K562 (cell line): ENCODE results near the gene PRAC2. TPM values are rescaled to one million over a fixed set of nuclear protein-coding genes. Genes with fewer than 3 reads are reported as not detected.

ENCODE experiments used
- ATAC-seq: fragments of 200-7000 bp; cut with Tn5 transposase; 3 replicates; pipeline ENCODE4 v1.9.1; 2020; ENCODE audit warnings: moderate library complexity
- BruUV-seq: library from RNA; stranded (reverse); fragments of 400-500 nt; replicated peaks from 2 replicates; lab custom pipeline; 2021; lab: Mats Ljungman, UMichigan
- CTCF ChIA-PET: fragments of 300-600 bp; formaldehyde crosslinking; extraction: SDS; loops from one replicate; lab custom pipeline; 2021; ENCODE audit warnings: low intra/inter-chr PET ratio; lab: Yijun Ruan, JAX
- POLR2A ChIA-PET: fragments of 300-600, 350-650 bp; sonication (Branson Sonifier 250); formaldehyde crosslinking; extraction: SDS; loops from one replicate; lab custom pipeline; 2021; ENCODE audit warnings: antibody characterized with exemption, inconsistent platforms; lab: Yijun Ruan, JAX
- DNase-seq, 4 experiments: peaks; one replicate each; pipeline versions ENCODE4 v3.0.0 to v3.0.0-alpha.2; 2011 to 2018; ENCODE audit warnings: low spot score in 3 of 4, mixed read lengths in 3 of 4; ENCODE audit errors: extremely low read depth in 1 of 4
- FAIRE-seq: peaks from 2 replicates; lab custom pipeline; 2011; peaks lifted over from hg19 to GRCh38; lab: Jason Lieb, UNC
- H2AFZ ChIP-seq: 2 replicates; pipeline ENCODE4 v1.6.0; 2011; ENCODE audit warnings: low read depth, low read length, control low read depth, inconsistent platforms
- H3K27ac ChIP-seq: fragments of 200-600 bp; 3 replicates; pipeline ENCODE4 v1.8.0; 2011; ENCODE audit warnings: low read depth, mild to moderate bottlenecking, control low read depth, inconsistent platforms, low read length, moderate library complexity, mixed read lengths; ENCODE audit errors: extremely low read depth
- H3K27me3 ChIP-seq, 2 experiments: fragments of 300-600 bp in 1 of 2; 2 replicates in 1 of 2; 3 replicates in 1 of 2; pipeline versions ENCODE4 v1.6.0 to v1.8.0; 2011; ENCODE audit warnings: inconsistent platforms in 2 of 2, low read length in 2 of 2, mild to moderate bottlenecking in 1 of 2, mixed read lengths in 1 of 2, moderate library complexity in 1 of 2; ENCODE audit not compliant: control insufficient read depth in 2 of 2, insufficient read depth in 2 of 2
- H3K36me3 ChIP-seq: fragments of 300-600 bp; 3 replicates; pipeline ENCODE4 v1.8.0; 2011; ENCODE audit warnings: mild to moderate bottlenecking, low read length, inconsistent platforms; ENCODE audit not compliant: control insufficient read depth, insufficient read depth
- H3K4me1 ChIP-seq, 2 experiments: fragments of 200-600 bp in 1 of 2; replicated peaks in 1 of 2; 2 replicates in 1 of 2; 3 replicates in 1 of 2; pipeline versions ENCODE4 v1.5.1 to v1.8.0; 2011; ENCODE audit warnings: inconsistent platforms in 2 of 2, low read length in 2 of 2, mild to moderate bottlenecking in 1 of 2, mixed read lengths in 1 of 2, moderate library complexity in 1 of 2; ENCODE audit not compliant: control insufficient read depth in 2 of 2, insufficient read depth in 2 of 2
- H3K4me2 ChIP-seq: 2 replicates; pipeline ENCODE4 v1.6.1; 2011; ENCODE audit warnings: low read length, control low read depth, inconsistent platforms, mixed read lengths; ENCODE audit not compliant: insufficient read depth
- H3K4me3 ChIP-seq: fragments of 200-600 bp; sonication (generic), shearing (Covaris generic); 2 replicates; pipeline ENCODE4 v1.5.1; 2016; ENCODE audit warnings: control low read depth, inconsistent platforms
- H3K79me2 ChIP-seq: fragments of 200-600 bp; 3 replicates; pipeline ENCODE4 v1.8.0; 2011; ENCODE audit warnings: low read length, inconsistent platforms; ENCODE audit not compliant: control insufficient read depth, insufficient read depth
- H3K9ac ChIP-seq, 2 experiments: 2 replicates each; pipeline versions ENCODE4 v1.6.0 to v1.6.1; 2011; ENCODE audit warnings: low read depth in 2 of 2, low read length in 2 of 2, control low read depth in 1 of 2, inconsistent platforms in 1 of 2, mild to moderate bottlenecking in 1 of 2, mixed read lengths in 1 of 2; ENCODE audit not compliant: insufficient read depth in 1 of 2
- H3K9me1 ChIP-seq: one replicate; pipeline ENCODE4 v1.6.0; 2011; ENCODE audit warnings: inconsistent platforms, mild to moderate bottlenecking, low read length, moderate library complexity; ENCODE audit not compliant: control insufficient read depth, insufficient read depth
- H3K9me3 ChIP-seq: replicated peaks from 2 replicates; pipeline ENCODE4 v1.5.1; 2011; ENCODE audit warnings: low read depth, low read length, inconsistent platforms; ENCODE audit not compliant: control insufficient read depth, insufficient read depth
- H4K20me1 ChIP-seq: replicated peaks from 2 replicates; pipeline ENCODE4 v1.6.1; 2011; ENCODE audit warnings: low read length, inconsistent platforms, mixed read lengths; ENCODE audit not compliant: control insufficient read depth, insufficient read depth
- CCAR2 ChIP-seq: fragments of 200-400 bp; formaldehyde crosslinking; IDR thresholded peaks from 2 replicates; pipeline ENCODE4 v1.6.1; 2017; ENCODE audit warnings: mild to moderate bottlenecking, low read depth, low read length
- E2F8 ChIP-seq: fragments of 450-650 bp; IDR thresholded peaks from 2 replicates; pipeline ENCODE4 v1.7.1; 2018; ENCODE audit warnings: mild to moderate bottlenecking, low read depth; ENCODE audit not compliant: partially characterized antibody
- KDM5B ChIP-seq: fragments of 200-600 bp; sonication (generic); IDR thresholded peaks from 2 replicates; pipeline ENCODE4 v1.6.1; 2012; ENCODE audit warnings: low read depth, mild to moderate bottlenecking, moderate library complexity, low read length, control low read depth, inconsistent platforms; ENCODE audit not compliant: insufficient replicate concordance
- MECOM ChIP-seq: fragments of 250-450 bp; sonication (Bioruptor Pico); IDR thresholded peaks from 2 replicates; pipeline ENCODE4 v1.8.0; 2022; ENCODE audit warnings: inconsistent platforms
- MTF1 ChIP-seq: fragments of 250-450 bp; sonication (Bioruptor Pico); IDR thresholded peaks from 2 replicates; pipeline ENCODE4 v1.9.0; 2021; ENCODE audit warnings: moderate library complexity, mild to moderate bottlenecking, inconsistent platforms, borderline replicate concordance
- SLC30A9 ChIP-seq: fragments of 250-450 bp; sonication (Bioruptor Pico); IDR thresholded peaks from 2 replicates; pipeline ENCODE4 v1.8.0; 2022; ENCODE audit warnings: mild to moderate bottlenecking, moderate library complexity
- SMARCB1 ChIP-seq: IDR thresholded peaks from 2 replicates; pipeline ENCODE4 v1.6.1; 2011; ENCODE audit warnings: improper control_type of control experiment, low read depth; ENCODE audit not compliant: insufficient read length
- SRSF3 ChIP-seq: fragments of 200-400 bp; formaldehyde crosslinking; IDR thresholded peaks from 2 replicates; pipeline ENCODE4 v1.6.1; 2016; ENCODE audit warnings: mild to moderate bottlenecking, low read length, moderate library complexity; ENCODE audit not compliant: insufficient read depth
- ZNF174 ChIP-seq: fragments of 250-450 bp; sonication (Bioruptor Pico); IDR thresholded peaks from 2 replicates; pipeline ENCODE4 v1.4.0; 2020; ENCODE audit warnings: mild to moderate bottlenecking
- ZNF41 ChIP-seq: fragments of 250-450 bp; sonication (Bioruptor Pico); conservative IDR thresholded peaks from 2 replicates; pipeline ENCODE4 v1.4.0; 2020; ENCODE audit warnings: mild to moderate bottlenecking
- WGBS: fragments of 100-300 bp; shearing (Covaris generic); methylation state at CpG from one replicate; pipeline ENCODE4 v1.1.6; 2016; ENCODE audit warnings: low coverage, mixed read lengths; ENCODE audit not compliant: insufficient coverage; ENCODE audit errors: missing lambda C conversion rate; 5-methylcytosine and 5-hydroxymethylcytosine counted together
- in situ Hi-C: fragments of 300-500 bp; cut with MboI; formaldehyde crosslinking; loops from 4 replicates; pipeline ENCODE4 v1.15.0; 2018; ENCODE audit warnings: inconsistent platforms, mixed read lengths
- intact Hi-C: fragments of 100-400 bp; cut with micrococcal nuclease; formaldehyde crosslinking; loops from 2 replicates; pipeline ENCODE4 v1.14.2; 2022
- polyA plus RNA-seq, 8 experiments: library from polyadenylated mRNA; depleted of rRNA in 4 of 8; stranded (reverse) in 5 of 8; unstranded in 3 of 8; fragments of >200 nt; fragmentation: Nextera tagmentation in 2 of 8; fragmentation: Illumina TruSeq in 1 of 8; extraction: Ambion mirVana in 2 of 8; extraction: Trizol in 1 of 8; gene quantifications; 2 replicates each; pipeline versions ENCODE4 v1.2.1 to v1.2.3, GENCODE V29; 2011 to 2014; ENCODE audit warnings: inconsistent platforms in 1 of 8, missing spikeins in 1 of 8
- total RNA-seq, 7 experiments: library from RNA; depleted of rRNA in 6 of 7; stranded (reverse); fragments of >200 nt in 6 of 7; fragmentation: Illumina TruSeq in 2 of 7; extraction: Trizol in 2 of 7; gene quantifications; 2 replicates each; pipeline versions ENCODE4 v1.2.1 to v1.2.3, GENCODE V29; 2011 to 2021; ENCODE audit warnings: low replicate concordance in 1 of 7
- TF ChIP-seq, protein P1 (sequence below): fragments of 450-650 bp; IDR thresholded peaks from one replicate; pipeline ENCODE4 v1.6.1; 2018; ENCODE audit warnings: mild to moderate bottlenecking, moderate library complexity; ENCODE audit not compliant: partially characterized antibody
- TF ChIP-seq, protein P2 (sequence below), 2 experiments: fragments of 450-650 bp in 1 of 2; sonication (generic) in 1 of 2; formaldehyde crosslinking; conservative IDR thresholded peaks; 2 replicates each; pipeline versions ENCODE4 v1.4.0 to v1.8.1; 2020 to 2022; ENCODE audit warnings: mild to moderate bottlenecking in 1 of 2, missing genetic modification reagents in 1 of 2
- TF ChIP-seq, protein P3 (sequence below): sonication (generic); formaldehyde crosslinking; IDR thresholded peaks from 2 replicates; pipeline ENCODE4 v1.5.0; 2020; ENCODE audit warnings: missing genetic modification reagents

Gene PRAC2
- total and polyA plus RNA-seq, 9 of the 15 experiments (the other 6 are each of a cell fraction or from before 2014, with no cell fraction given), result not detected

- TF ChIP-seq E2F8 (no peak), MECOM (CRISPR knock-in tag) (no peak)
- TF ChIP-seq, protein P1, sequence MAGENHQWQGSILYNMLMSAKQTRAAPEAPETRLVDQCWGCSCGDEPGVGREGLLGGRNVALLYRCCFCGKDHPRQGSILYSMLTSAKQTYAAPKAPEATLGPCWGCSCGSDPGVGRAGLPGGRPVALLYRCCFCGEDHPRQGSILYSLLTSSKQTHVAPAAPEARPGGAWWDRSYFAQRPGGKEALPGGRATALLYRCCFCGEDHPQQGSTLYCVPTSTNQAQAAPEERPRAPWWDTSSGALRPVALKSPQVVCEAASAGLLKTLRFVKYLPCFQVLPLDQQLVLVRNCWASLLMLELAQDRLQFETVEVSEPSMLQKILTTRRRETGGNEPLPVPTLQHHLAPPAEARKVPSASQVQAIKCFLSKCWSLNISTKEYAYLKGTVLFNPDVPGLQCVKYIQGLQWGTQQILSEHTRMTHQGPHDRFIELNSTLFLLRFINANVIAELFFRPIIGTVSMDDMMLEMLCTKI, result no peak
- TF ChIP-seq, all 486 proteins: peak for 0
Measured at GRCh38 chr17:48704361-48705248, 18.4 kb upstream of the PRAC2 start (continued).

GRCh38 chr17:48711128-48711527, 11.9 kb upstream of the PRAC2 start:
- intact Hi-C loops (no loop called here), in situ Hi-C loops (no loop called here)
- H3K9me1 ChIP-seq, result no peaks in the 10 kb centered on the region
- no peak overlapping the region for H3K9ac ChIP-seq
- no peak for TF ChIP-seq SRSF3
- TF ChIP-seq CCAR2, result no peak
- TF ChIP-seq, protein P2, sequence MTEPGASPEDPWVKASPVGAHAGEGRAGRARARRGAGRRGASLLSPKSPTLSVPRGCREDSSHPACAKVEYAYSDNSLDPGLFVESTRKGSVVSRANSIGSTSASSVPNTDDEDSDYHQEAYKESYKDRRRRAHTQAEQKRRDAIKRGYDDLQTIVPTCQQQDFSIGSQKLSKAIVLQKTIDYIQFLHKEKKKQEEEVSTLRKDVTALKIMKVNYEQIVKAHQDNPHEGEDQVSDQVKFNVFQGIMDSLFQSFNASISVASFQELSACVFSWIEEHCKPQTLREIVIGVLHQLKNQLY (CRISPR knock-in tag; conservative IDR thresholded peaks at IDR 0.05), result no peak
- no peak for TF ChIP-seq MTF1
- no peak for TF ChIP-seq KDM5B
- no peak for TF ChIP-seq ZNF41 (CRISPR knock-in tag)
- TF ChIP-seq, protein P3, sequence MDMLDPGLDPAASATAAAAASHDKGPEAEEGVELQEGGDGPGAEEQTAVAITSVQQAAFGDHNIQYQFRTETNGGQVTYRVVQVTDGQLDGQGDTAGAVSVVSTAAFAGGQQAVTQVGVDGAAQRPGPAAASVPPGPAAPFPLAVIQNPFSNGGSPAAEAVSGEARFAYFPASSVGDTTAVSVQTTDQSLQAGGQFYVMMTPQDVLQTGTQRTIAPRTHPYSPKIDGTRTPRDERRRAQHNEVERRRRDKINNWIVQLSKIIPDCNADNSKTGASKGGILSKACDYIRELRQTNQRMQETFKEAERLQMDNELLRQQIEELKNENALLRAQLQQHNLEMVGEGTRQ (CRISPR knock-in tag), result no peak
- no peak for TF ChIP-seq ZNF174 (CRISPR knock-in tag)
- no peak for TF ChIP-seq SLC30A9 (CRISPR knock-in tag)
- no peak for TF ChIP-seq SMARCB1
- no peaks in the 10 kb centered on the region for H3K9me3 ChIP-seq
- H3K4me3 ChIP-seq, result no peak overlapping the region
- ChIA-PET POLR2A (no interaction called here), CTCF (interaction anchor here (0.7 kb wide), 1 partner anchor 32 kb away, joined by 4 read pairs; no protein-coding TSS in a partner anchor)
- FAIRE-seq (no peak), ATAC-seq (no peak), DNase-seq (peak in 2 of 4 experiments; percentile 2 to 4)
- no peaks in the 10 kb centered on the region for H3K4me1 ChIP-seq
- no peaks in the 10 kb centered on the region for H4K20me1 ChIP-seq
- BruUV-seq, result no TSS peak
- H3K36me3 ChIP-seq, result no peaks in the 10 kb centered on the region
- H3K27me3 ChIP-seq, result peaks cover 28 to 52% of the 10 kb centered on the region in 2 experiments
- no peaks in the 10 kb centered on the region for H3K79me2 ChIP-seq
- WGBS, result 0% methylated on average over 4 of the region's 4 CpGs
- no peak overlapping the region for H3K27ac ChIP-seq
- H3K4me2 ChIP-seq, result no peak overlapping the region
- H2AFZ ChIP-seq, result no peak overlapping the region
